ENCODE data around the gene THAP12.
"Not testable (repeated sequence)": the region's sequence is repeated elsewhere in the genome, so short reads cannot be mapped to it uniquely, and the experiment has no call there.

Gene THAP12

DNA sequence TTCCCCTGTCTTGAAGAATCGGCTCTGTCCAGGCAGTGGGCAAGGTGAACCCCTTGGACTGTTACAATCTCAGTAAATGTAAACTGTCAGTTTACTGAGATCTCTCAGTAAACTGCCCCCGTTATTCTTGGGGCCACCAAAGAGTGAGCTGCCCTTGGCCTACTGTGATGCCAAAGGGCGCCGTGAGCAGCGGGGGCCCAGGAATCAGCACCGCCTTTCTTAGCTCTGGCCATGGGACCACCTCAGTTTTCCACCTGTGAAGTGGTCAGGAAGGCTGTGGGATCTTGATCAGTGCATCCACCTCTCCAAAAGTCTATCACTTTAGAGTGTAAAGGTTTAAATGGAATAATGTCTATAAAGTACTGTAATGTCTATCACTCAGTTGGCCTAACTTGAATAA is 57.1 kb downstream of the THAP12 start:
- DNase-seq (ENCODE audit: low read depth): no peak

DNA sequence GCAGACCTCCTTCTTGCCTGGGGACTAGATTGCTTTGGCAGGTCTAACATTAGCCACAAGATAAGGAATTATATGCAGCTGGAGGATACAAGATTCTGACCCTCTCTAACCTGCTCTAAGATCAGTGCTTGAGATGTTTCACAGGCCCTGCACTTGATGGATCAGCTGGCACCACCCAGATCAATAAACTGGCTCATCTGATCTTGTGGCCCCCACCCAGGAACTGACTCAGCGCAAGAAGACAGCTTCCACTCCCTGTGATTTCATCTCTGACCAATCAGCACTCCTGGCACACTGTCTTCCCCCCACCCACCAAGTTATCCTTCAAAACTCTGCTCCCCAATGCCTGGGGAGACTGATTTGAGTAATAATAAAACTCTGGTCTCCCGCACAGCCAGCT is 57.6 kb downstream of the THAP12 start:
- not testable (repeated sequence) for DNase-seq (ENCODE audit: low read depth)

DNA sequence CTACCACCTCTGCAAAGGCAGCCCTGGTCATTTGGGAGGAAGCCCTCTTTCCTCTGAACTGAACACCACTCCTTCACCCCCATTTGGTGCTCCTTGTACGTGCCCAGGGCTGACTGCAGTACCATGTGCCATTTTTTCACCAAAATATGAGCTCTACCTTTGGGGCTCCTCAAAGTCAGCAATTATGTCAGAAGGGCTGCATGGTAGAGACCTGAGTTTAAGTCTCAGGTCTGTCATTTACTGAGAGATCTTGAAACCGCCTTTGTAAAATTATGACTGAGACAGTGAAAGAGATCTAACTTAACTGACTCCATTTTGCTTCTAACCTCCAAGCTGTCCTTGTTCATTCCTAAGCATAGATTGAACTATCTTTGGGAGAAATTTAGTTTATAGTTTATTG is 58.0 kb downstream of the THAP12 start:
- no peak for DNase-seq (ENCODE audit: low read depth)

DNA sequence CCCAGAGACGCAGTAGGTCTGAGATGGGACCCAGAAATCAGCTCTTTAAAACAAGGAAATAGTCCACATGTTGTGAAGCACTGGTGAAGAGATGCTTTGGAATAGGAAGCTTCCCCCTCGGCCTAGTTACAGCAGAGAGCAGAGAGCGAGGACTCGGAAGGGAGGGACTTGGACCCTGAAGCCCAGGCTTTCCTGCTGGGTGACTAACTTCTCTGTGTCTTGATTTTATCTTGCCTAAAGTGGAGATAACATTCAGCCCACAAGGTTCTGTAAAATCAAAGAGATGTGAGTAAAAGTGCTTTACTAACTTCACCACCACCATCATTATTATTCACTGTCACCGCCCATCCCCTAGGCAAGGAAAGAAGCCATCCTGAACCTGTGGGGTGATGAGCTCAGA is 58.4 kb downstream of the THAP12 start:
- DNase-seq (ENCODE audit: low read depth): no peak

DNA sequence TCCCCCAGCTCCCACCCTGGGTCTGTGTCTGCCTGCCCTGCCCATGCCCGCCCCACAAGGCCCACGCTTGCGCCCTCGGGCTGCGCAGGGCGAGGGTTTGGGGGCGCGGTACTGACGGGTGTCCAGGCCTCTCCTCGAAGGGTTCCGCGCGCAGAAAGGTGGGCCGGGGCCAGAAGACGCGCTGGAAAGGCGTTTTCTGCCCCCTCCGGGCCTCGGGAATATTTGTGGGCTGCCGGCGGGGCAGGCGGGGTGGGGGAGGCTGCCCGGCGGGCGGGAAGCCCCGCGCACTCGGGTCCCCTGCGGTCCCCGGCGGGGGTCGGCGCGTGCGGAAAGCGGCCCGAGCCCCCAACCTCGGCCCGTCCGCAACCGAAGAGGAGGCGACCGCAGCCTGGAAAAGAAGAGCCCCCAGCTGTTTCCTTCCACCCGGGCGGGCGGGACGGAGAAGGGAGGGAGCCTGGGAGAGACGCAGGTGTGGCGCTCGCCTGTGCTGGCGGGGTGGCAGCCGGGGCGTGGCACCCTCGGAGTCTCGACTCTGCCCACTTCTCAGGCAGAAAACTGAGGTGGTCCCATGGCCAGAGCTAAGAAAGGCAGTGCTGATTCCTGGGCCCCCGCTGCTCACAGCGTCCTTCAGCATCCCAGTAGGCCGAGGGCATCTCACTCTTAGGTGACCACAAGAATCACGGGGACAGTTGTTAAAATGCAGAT is 59.0 kb downstream of the THAP12 start:
- DNase-seq (ENCODE audit: low read depth): no peak

DNA sequence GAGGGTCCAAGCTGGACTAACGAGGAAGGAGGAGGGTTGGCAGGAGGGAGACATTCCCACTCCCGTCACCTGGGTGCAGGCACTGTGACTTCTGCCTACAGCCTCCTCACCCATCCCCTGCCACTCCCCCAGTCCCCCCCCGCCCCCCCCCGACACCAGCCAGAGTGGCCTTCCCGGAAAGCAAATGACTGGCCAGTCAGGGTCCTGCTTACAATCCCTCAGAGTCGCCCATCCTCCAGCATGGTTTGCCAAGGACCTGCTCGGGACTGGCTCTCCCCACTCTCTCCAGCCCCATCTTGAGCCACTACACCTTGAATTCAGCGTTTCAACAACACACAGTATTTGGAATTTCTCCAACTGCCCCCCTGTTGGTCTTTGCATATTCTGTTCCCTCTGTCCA is 59.6 kb downstream of the THAP12 start:
- DNase-seq (ENCODE audit: low read depth): no peak

DNA sequence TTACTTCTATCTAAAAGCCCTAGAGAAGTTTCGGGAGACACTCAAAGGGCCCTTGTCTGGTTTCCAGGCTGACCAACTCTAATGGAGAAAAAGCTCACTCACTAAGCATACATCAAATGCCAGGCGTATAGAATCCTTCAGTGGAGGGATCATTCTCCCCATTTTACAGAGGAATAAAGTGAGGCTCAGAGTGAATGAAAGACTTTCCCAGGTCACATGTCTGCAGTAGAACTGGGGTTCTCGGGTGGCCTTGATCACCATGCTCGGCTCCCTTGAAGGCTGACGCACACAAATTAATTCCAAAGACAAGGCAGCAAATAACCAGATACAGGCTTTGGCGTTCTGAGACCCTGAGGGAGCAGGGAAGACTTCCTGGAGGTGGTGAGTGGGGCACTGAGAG is 60.0 kb downstream of the THAP12 start:
- DNase-seq (ENCODE audit: low read depth): no peak

DNA sequence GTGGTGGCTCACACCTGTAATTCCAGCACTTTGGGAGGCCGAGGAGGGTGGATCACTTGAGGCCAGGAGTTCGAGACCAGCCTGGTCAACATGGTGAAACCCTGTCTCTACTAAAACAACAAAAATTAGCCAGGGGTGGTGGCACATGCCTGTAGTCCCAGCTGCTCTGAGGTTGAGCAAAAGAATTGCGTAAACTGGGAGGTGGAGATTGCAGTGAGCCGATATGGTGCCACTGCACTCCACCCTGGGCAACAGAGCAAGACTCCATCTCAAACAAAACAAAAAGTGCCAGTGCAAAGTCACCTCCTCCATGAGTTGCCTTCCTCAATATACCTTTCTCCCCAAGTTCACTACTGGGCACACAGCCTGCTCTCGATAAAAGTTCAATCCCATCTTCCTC is 61.1 kb downstream of the THAP12 start:
- DNase-seq (ENCODE audit: low read depth): not testable (repeated sequence)

DNA sequence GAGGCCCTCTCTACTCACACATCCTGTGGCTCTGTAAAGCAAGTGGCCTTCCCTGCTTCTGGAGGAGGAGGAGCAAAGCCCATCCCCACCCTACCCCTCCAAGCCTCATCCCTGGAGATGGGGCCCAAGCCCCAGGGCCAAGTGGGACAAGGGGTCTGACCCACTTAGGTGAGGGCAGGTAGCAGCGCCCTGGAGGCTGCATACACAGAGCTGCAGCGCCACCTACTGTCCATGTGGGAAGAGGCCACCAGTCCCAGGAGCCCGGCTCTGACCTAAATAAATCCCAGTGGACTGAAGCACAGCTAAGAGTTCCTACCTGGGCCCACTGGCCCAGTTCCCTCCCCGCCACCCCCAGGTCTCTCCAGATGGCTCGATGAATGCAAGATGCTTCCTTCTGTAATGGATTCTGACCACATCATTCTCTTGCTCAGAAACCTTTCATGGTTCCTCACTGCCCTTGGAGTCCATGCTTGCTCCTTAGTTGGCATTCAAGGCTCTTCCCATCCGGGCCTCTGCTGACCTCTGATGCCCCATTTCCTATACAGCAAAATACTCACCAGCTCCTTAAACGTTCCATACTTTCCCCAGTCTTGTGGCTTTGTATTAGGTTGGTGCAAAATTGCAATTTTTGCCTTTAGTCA is 62.1 kb downstream of the THAP12 start:
- DNase-seq (ENCODE audit: low read depth): peak; percentile 79

DNA sequence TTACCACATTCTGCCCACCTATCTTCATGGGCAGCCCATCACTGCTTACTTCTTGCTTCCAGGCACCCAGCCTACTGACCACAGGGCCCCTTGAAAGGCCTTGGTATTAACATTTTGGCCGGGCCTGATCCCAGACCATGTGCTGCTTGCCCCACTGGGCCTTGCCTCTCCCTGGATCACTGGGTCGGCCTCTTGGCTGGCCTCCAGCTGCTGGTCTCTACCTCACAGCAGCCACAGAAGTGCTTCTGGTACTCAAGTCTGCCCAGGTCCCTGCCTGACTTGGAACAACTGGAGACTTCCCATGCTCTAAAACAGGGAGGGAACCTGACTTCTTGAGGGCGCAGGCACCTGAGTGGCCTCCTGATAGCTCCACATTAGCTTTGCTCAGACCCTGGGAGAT is 63.6 kb downstream of the THAP12 start:
- DNase-seq (ENCODE audit: low read depth): no peak

DNA sequence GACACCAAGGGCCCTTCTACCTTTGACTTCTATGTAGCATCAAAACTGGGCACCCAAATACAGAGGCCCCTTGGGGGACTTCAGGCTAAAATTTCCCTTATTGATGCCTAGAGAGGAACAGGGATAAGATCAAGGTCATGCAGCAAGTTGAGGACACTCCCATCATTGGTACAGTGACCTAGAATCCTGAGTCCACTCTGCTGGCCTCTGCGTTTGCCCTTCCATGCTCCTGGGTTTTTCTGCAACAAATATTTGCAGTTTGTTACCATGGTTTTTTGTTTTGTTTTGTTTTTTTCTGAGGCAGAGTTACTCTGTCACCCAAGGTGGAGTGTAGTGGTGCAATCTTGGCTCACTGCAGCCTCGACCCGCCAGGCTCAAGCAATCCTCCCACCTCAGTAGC is 64.2 kb downstream of the THAP12 start:
- DNase-seq (ENCODE audit: low read depth): no peak

DNA sequence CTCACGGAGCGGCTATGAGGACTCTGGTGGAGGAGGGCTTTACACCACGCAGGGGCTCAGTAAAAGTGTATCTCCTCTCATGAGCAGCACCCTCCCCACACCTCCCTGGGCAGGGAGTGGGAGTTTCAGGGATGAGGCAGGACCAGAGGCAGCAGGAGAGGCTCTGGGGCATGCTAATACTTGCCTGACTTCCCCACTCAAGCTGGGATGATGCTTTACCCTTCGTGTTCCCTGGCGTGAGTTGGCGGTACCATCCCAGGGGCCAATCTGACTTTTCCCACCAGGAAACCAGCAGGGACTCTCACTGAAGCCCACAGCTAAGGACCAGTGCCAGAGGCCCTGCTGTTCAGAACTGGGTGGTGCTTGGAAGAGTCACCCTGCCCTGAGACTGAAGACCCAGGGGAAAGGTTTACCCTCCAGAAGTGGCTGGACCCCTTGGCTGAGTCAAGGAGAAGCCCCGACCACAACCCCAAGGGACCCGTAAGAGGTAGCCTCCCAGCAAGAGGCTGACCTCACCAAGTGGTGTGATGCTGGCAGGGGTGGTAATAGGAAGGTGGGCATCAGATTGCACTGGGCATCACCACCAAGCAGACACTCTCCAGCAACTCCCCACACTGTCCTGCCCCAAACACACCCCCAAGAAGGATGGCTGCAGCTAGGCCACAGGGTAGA is 65.6 kb downstream of the THAP12 start:
- no peak for DNase-seq (ENCODE audit: low read depth)

DNA sequence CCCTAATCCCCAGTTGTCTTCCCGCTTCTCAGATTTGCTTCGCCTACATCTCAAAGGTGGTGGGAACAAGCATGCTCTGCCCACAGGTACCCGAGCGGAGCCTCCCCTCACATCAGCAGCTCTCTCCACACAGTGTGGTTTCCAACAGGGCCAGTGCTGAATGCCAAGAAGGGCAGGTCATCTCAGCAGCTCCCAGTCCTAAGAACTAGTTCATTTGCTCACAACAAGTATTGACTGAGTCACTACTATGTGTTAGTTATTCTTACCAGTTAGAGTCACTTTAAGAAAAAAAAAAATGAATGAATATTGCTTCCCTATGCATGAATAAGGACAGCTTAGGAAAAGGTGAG is 66.2 kb downstream of the THAP12 start:
- no peak for DNase-seq (ENCODE audit: low read depth)

DNA sequence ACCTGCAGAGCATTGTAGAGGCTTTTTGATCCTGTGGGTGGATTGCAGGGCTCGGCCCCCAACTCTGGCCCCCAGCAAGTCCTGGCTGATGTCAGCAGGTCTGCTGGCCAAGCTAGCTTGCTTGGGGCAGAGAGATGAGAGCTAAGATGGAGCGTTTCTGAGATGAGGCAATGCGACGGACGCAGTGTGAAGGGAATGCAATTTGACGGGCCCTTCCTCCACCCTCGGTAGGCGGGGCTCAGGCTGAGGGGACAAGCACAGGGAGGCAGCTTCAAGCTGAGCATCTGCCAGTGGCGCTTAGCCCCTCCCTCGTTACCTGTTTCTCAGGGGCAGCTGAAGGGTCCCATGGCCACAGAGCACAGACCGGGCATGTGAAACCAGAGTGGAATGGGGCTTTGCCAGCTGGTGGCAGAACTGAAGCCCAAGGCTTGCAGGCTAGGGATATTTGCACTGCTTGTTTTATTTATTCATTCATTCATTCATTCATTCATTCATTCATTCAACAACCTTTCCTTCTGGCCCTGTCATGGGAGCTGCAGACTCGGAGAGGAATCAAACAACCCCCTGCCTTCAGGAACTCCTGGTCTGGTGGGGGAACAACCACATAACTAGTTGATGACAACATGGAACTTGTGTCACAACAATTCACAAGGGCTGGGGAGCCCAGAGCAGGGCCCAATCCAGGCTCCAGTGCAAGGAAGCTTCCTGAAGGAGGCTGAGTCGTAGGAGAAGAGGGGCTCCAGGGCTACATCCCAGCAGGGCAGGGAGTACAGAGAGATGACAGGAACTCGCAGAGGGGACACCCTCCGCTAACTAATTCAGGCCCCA is 66.8 kb downstream of the THAP12 start:
- no peak for DNase-seq (ENCODE audit: low read depth)

DNA sequence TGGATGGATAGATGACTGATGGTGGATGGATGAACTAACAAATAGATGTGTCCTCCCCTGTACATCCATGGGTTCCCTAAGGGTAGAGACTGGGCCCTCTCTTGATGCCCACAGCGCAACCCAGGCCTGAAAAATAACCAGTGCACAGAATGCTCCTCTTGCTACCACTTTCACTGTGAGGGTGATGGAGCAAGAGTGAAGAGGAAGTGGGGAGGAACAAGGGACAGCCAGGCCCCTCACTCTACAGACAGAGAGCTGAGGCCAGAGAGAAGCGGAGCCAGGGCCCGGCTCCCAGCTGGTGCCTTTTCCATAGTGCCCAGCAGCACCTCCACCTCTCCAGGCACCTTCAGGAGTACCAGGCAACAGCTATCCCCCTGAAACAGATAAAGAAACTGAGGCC is 67.7 kb downstream of the THAP12 start:
- no peak for DNase-seq (ENCODE audit: low read depth)

DNA sequence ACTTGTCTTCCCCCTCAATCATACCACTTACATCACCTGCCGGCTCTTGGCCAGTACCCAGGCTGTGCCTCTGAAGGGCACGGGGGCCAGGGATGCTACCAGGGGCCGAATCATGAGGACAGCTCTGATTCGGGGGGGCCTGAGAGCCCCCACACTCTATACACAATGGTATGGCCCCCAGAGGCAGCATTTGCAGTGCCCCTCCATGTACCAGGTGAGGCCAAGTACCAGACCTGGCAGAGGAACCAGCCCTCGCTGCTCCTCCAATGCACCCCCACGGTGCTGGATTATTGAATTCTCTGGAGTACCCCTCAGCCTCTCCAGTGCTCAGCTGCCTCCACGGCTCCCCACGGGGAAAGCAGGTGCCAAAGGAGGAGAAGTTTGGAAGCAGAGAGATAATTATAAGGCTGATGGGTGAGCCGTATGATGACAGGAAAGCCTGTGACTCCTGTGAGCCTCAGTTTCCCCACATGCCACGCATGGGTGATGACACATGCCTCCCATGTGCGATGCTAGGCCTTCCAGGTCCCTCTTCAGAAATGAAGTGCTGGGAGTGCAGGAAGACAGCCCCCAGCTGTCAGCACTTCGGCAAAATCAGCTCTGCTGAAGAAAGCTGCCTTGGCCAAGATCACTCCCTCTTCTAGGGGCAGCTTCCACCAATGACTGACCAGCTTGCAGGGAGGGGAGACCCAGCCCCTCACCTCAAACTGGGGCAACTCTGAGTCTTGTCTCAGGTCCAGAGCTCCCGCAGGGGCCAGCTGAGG is 69.9 kb downstream of the THAP12 start:
- DNase-seq (ENCODE audit: low read depth): no peak

DNA sequence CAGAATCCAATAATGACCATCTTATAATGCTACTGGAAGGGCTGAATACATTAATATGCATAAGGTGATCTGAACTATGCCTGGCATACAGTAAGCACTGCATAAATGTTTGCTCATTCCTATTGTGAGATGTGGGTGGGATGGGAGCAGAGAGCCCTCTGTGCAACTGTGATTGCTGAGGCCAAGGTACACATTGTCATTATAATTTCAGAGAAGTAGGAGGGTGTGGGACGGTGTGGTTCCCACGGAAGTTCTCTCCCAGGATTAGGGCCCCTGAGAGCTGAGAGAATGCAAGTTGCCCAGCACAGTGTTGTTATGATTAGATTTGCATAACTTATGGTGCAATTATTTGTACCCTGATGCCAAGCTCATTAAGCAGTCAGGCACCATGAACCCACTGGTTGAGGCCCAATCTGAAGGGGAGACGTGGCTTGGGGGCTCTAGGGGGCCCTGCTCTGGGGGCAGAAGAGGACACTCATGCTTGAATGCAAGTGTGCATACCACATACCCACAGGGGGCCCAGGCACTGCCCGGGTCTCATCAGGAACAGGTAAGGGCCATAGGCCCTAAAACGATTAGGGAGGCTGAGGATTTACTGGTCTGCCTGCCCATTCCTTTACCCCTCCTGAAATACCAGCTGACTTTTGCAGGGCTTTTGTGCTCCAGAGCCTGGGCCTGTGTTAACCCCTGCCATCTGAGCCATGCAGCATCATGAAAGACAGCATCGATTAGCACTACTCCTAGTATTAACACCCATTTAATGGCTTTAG is 72.8 kb downstream of the THAP12 start:
- DNase-seq (ENCODE audit: low read depth): no peak

DNA sequence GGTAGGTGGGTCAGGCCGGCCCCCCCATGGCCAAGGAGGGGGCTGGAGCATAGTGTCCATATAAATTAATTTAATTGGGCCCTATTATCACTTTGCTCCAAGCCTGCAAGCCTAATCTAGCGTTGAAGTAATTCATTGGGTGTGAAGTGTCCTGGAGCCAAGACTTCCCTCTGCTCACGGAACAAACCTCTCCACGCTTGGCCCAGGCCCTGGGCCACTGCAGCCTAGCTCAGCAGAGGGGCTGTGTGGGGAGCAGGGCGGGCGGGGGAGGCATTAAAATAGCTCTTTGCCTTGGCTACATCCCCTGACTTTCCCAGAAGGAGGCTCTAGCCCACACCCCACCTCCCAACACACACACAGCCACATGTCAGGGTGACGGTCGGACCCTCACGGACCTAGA is 73.5 kb downstream of the THAP12 start:
- no peak for DNase-seq (ENCODE audit: low read depth)

DNA sequence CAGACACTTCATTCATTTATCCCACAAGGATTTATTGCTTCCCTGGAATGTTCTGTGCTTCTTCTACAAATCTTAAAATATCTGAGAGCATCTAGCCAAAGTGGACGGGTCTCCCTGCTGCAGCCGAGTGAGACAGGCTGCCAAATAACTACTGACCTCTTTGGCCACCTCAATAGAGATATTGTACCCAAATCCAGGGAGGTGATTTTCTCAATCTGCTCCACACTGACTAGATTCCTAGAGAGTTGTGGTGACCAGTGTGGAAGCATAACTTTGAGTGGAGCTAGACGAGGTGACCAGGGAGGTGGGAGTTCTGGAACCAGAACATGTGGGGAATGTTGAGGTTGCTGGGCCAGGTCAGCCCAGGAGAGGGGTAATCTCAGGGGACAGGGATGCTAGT is 77.5 kb downstream of the THAP12 start:
- no peak for DNase-seq (ENCODE audit: low read depth)

DNA sequence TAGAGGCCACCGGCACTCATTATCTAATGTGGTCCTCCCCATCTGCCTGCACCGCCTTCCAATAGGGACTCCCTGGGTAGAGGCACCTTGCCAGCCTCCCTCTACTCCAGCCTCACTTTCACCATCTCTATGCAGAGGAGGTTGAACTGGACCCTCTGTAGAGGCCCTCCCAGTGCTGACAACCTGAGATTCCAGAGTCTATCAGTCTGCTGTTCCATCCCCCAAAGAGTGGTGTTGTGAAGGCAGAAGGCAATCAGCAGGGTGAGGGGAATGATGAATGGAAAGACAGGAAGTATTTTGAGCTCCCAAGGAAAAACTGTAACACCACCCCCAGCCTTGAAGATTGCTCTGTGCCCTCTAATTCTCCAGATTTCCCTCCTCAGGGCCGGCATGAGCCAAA is 77.9 kb downstream of the THAP12 start:
- DNase-seq (ENCODE audit: low read depth): no peak
